GM23338 (cell line): Measurements from ENCODE around the gene DTNB. TPM values are rescaled to one million over a fixed set of nuclear protein-coding genes. Genes with fewer than 3 reads are reported as not detected.

ENCODE experiments used
- ATAC-seq: fragments of 200-7000 bp; cut with Tn5 transposase; 3 replicates; pipeline ENCODE4 v1.9.1; 2020
- DNase-seq: peaks from one replicate; pipeline ENCODE4 v3.0.0-alpha.2; 2015; ENCODE audit warnings: low spot score
- H2AFZ ChIP-seq: fragments of 200-600 bp; sonication (generic); 2 replicates; pipeline ENCODE4 v1.8.0; 2016; ENCODE audit warnings: antibody characterized with exemption, mild to moderate bottlenecking, moderate library complexity
- H3F3A ChIP-seq: fragments of 200-600 bp; sonication (generic); replicated peaks from 2 replicates; pipeline ENCODE4 v1.8.0; 2017; ENCODE audit warnings: antibody characterized with exemption, mixed run types, low read depth
- H3K27ac ChIP-seq: fragments of 200-600 bp; sonication (generic); 2 replicates; pipeline ENCODE4 v1.6.1; 2016; ENCODE audit warnings: low read depth
- H3K27me3 ChIP-seq: fragments of 200-600 bp; sonication (generic); 2 replicates; pipeline ENCODE4 v1.8.0; 2016; ENCODE audit warnings: mild to moderate bottlenecking, mixed run types, moderate library complexity; ENCODE audit not compliant: insufficient read depth
- H3K36me3 ChIP-seq: fragments of 200-600 bp; sonication (generic); 2 replicates; pipeline ENCODE4 v1.8.0; 2016; ENCODE audit warnings: mild to moderate bottlenecking; ENCODE audit not compliant: insufficient read depth
- H3K4me1 ChIP-seq: fragments of 200-600 bp; sonication (generic); 2 replicates; pipeline ENCODE4 v1.8.0; 2016; ENCODE audit warnings: mild to moderate bottlenecking, moderate library complexity; ENCODE audit not compliant: insufficient read depth
- H3K4me2 ChIP-seq: fragments of 200-600 bp; sonication (generic); 2 replicates; pipeline ENCODE4 v1.7.1; 2017; ENCODE audit warnings: mixed run types
- H3K4me3 ChIP-seq: fragments of 200-600 bp; sonication (generic); 2 replicates; pipeline ENCODE4 v1.6.1; 2016; ENCODE audit warnings: mixed run types
- H3K79me2 ChIP-seq: fragments of 200-600 bp; sonication (generic); replicated peaks from 2 replicates; pipeline ENCODE4 v1.8.0; 2017; ENCODE audit warnings: mild to moderate bottlenecking; ENCODE audit not compliant: insufficient read depth
- H3K9me2 ChIP-seq: fragments of 200-600 bp; sonication (generic); 2 replicates; pipeline ENCODE4 v1.8.0; 2017; ENCODE audit not compliant: insufficient read depth
- H4K20me1 ChIP-seq: fragments of 200-600 bp; sonication (generic); replicated peaks from 2 replicates; pipeline ENCODE4 v1.8.0; 2017; ENCODE audit warnings: mild to moderate bottlenecking; ENCODE audit not compliant: insufficient read depth
- H3K27ac Mint-ChIP-seq: 2 replicates; pipeline ENCODE4 v1.8.0; 2020; ENCODE audit warnings: inconsistent platforms, mild to moderate bottlenecking, moderate library complexity, mixed read lengths
- H3K27me3 Mint-ChIP-seq: 3 replicates; pipeline ENCODE4 v1.8.0; 2022; ENCODE audit warnings: low read depth, mild to moderate bottlenecking, moderate library complexity, mixed read lengths, inconsistent platforms; ENCODE audit not compliant: insufficient read depth, poor library complexity
- H3K36me3 Mint-ChIP-seq: 3 replicates; pipeline ENCODE4 v1.8.0; 2021; ENCODE audit warnings: low read depth, mild to moderate bottlenecking, inconsistent platforms, moderate library complexity, mixed read lengths
- H3K4me1 Mint-ChIP-seq: 3 replicates; pipeline ENCODE4 v1.8.0; 2020; ENCODE audit warnings: mild to moderate bottlenecking, inconsistent platforms, mixed read lengths
- H3K4me3 Mint-ChIP-seq: 3 replicates; pipeline ENCODE4 v1.8.0; 2021; ENCODE audit warnings: moderate library complexity, mild to moderate bottlenecking, inconsistent platforms, mixed read lengths
- H3K9me3 Mint-ChIP-seq: 3 replicates; pipeline ENCODE4 v1.8.0; 2020; ENCODE audit warnings: moderate library complexity, mild to moderate bottlenecking, inconsistent platforms, mixed read lengths
- CREB1 ChIP-seq: fragments of 250-450 bp; sonication (Bioruptor Pico); IDR thresholded peaks from 2 replicates; pipeline ENCODE4 v1.5.0; 2020; ENCODE audit warnings: low read depth, mild to moderate bottlenecking, moderate library complexity
- STAT1 ChIP-seq: IDR thresholded peaks from one replicate; pipeline ENCODE4 v1.6.1; 2016; ENCODE audit warnings: antibody characterized with exemption; ENCODE audit not compliant: unreplicated experiment
- ZNF331 ChIP-seq: fragments of 250-450 bp; sonication (Bioruptor Pico); IDR thresholded peaks from 2 replicates; pipeline ENCODE4 v1.5.0; 2020; ENCODE audit warnings: low read depth, mild to moderate bottlenecking, moderate library complexity
- polyA plus RNA-seq: library from polyadenylated mRNA; unstranded; fragments of >200 nt; fragmentation: Nextera tagmentation; extraction: Ambion mirVana; gene quantifications from 2 replicates; pipeline ENCODE4 v1.2.1, GENCODE V29; 2016
- total RNA-seq: library from RNA; depleted of rRNA; stranded (reverse); fragments of >200 nt; shearing (Covaris generic); gene quantifications from 2 replicates; pipeline ENCODE4 v1.2.3, GENCODE V29; 2014
- TF ChIP-seq, protein P1 (sequence below): IDR thresholded peaks from one replicate; pipeline ENCODE4 v1.6.1; 2018; ENCODE audit warnings: antibody characterized with exemption; ENCODE audit not compliant: unreplicated experiment
- TF ChIP-seq, protein P2 (sequence below): fragments of 250-450 bp; sonication (Bioruptor Pico); IDR thresholded peaks from 2 replicates; pipeline ENCODE4 v1.5.0; 2020; ENCODE audit warnings: mild to moderate bottlenecking, moderate library complexity
- TF ChIP-seq, protein P3 (sequence below): IDR thresholded peaks from 2 replicates; pipeline ENCODE4 v1.6.1; 2016; ENCODE audit warnings: antibody characterized with exemption

The DTNB gene
- total and polyA plus RNA-seq, 2 experiments from 2014 or later = 22.1 to 29.4 TPM

DNA sequence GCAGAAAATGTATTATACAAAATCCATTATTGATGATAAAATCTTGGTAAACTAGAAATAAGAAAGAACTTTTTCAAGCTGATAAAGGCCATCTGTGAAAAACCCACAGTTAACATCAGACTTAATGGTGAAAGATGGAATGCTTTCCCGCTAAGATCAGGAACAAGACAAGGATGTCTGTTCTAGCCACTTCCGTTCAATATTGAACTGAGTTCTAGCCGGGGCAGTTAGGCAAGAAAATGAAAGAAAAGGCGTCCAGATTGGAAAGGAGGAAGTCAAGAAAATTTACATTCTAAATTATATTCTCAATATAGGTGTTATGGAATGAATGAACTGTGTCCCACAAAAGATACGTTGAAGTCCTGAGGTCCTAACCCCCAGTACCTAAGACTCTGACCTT is 39.1 kb upstream of the DTNB start (continued):
- TF ChIP-seq, protein P1, sequence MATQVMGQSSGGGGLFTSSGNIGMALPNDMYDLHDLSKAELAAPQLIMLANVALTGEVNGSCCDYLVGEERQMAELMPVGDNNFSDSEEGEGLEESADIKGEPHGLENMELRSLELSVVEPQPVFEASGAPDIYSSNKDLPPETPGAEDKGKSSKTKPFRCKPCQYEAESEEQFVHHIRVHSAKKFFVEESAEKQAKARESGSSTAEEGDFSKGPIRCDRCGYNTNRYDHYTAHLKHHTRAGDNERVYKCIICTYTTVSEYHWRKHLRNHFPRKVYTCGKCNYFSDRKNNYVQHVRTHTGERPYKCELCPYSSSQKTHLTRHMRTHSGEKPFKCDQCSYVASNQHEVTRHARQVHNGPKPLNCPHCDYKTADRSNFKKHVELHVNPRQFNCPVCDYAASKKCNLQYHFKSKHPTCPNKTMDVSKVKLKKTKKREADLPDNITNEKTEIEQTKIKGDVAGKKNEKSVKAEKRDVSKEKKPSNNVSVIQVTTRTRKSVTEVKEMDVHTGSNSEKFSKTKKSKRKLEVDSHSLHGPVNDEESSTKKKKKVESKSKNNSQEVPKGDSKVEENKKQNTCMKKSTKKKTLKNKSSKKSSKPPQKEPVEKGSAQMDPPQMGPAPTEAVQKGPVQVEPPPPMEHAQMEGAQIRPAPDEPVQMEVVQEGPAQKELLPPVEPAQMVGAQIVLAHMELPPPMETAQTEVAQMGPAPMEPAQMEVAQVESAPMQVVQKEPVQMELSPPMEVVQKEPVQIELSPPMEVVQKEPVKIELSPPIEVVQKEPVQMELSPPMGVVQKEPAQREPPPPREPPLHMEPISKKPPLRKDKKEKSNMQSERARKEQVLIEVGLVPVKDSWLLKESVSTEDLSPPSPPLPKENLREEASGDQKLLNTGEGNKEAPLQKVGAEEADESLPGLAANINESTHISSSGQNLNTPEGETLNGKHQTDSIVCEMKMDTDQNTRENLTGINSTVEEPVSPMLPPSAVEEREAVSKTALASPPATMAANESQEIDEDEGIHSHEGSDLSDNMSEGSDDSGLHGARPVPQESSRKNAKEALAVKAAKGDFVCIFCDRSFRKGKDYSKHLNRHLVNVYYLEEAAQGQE = no peak
- TF ChIP-seq ZNF331 (no peak), CREB1 (CRISPR knock-in tag) (no peak)

- Histone ChIP-seq H3K79me2 (no peaks in the 10 kb centered on the region), H3K4me3 (no peak overlapping the region), H3K27ac (no peak overlapping the region), H3K4me2 (no peak overlapping the region), H3K9me2 (no peaks in the 10 kb centered on the region), H3K27me3 (no peaks in the 10 kb centered on the region), H3K4me1 (no peaks in the 10 kb centered on the region), H2AFZ (peak overlapping the region; percentile 29; the same call in 1 of the 2 replicates), H3F3A (no peaks in the 10 kb centered on the region), H3K36me3 (no peaks in the 10 kb centered on the region), H4K20me1 (no peaks in the 10 kb centered on the region)
- peaks cover 5% of the 10 kb centered on the region for H3K27me3 Mint-ChIP-seq
- H3K4me1 Mint-ChIP-seq = no peaks in the 10 kb centered on the region; the same call in 2 of the 3 replicates
- H3K36me3 Mint-ChIP-seq = no peaks in the 10 kb centered on the region
- H3K27ac Mint-ChIP-seq = no peak overlapping the region
- ATAC-seq = no peak
- no peak overlapping the region for H3K4me3 Mint-ChIP-seq
- DNase-seq = no peak
- H3K9me3 Mint-ChIP-seq = no peaks in the 10 kb centered on the region; the same call in 2 of the 3 replicates
- TF ChIP-seq, protein P1 = no peak
- TF ChIP-seq ZNF331 = no peak
- no peak for TF ChIP-seq CREB1 (CRISPR knock-in tag)
- TF ChIP-seq, protein P2, sequence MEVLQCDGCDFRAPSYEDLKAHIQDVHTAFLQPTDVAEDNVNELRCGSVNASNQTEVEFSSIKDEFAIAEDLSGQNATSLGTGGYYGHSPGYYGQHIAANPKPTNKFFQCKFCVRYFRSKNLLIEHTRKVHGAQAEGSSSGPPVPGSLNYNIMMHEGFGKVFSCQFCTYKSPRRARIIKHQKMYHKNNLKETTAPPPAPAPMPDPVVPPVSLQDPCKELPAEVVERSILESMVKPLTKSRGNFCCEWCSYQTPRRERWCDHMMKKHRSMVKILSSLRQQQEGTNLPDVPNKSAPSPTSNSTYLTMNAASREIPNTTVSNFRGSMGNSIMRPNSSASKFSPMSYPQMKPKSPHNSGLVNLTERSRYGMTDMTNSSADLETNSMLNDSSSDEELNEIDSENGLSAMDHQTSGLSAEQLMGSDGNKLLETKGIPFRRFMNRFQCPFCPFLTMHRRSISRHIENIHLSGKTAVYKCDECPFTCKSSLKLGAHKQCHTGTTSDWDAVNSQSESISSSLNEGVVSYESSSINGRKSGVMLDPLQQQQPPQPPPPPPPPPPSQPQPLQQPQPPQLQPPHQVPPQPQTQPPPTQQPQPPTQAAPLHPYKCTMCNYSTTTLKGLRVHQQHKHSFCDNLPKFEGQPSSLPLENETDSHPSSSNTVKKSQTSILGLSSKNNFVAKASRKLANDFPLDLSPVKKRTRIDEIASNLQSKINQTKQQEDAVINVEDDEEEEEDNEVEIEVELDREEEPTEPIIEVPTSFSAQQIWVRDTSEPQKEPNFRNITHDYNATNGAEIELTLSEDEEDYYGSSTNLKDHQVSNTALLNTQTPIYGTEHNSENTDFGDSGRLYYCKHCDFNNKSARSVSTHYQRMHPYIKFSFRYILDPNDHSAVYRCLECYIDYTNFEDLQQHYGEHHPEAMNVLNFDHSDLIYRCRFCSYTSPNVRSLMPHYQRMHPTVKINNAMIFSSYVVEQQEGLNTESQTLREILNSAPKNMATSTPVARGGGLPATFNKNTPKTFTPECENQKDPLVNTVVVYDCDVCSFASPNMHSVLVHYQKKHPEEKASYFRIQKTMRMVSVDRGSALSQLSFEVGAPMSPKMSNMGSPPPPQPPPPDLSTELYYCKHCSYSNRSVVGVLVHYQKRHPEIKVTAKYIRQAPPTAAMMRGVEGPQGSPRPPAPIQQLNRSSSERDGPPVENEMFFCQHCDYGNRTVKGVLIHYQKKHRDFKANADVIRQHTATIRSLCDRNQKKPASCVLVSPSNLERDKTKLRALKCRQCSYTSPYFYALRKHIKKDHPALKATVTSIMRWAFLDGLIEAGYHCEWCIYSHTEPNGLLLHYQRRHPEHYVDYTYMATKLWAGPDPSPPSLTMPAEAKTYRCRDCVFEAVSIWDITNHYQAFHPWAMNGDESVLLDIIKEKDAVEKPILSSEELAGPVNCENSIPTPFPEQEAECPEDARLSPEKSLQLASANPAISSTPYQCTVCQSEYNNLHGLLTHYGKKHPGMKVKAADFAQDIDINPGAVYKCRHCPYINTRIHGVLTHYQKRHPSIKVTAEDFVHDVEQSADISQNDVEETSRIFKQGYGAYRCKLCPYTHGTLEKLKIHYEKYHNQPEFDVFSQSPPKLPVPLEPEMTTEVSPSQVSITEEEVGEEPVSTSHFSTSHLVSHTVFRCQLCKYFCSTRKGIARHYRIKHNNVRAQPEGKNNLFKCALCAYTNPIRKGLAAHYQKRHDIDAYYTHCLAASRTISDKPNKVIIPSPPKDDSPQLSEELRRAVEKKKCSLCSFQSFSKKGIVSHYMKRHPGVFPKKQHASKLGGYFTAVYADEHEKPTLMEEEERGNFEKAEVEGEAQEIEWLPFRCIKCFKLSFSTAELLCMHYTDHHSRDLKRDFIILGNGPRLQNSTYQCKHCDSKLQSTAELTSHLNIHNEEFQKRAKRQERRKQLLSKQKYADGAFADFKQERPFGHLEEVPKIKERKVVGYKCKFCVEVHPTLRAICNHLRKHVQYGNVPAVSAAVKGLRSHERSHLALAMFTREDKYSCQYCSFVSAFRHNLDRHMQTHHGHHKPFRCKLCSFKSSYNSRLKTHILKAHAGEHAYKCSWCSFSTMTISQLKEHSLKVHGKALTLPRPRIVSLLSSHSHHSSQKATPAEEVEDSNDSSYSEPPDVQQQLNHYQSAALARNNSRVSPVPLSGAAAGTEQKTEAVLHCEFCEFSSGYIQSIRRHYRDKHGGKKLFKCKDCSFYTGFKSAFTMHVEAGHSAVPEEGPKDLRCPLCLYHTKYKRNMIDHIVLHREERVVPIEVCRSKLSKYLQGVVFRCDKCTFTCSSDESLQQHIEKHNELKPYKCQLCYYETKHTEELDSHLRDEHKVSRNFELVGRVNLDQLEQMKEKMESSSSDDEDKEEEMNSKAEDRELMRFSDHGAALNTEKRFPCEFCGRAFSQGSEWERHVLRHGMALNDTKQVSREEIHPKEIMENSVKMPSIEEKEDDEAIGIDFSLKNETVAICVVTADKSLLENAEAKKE (CRISPR knock-in tag) = no peak
- TF ChIP-seq STAT1 = no peak
- TF ChIP-seq, protein P3, sequence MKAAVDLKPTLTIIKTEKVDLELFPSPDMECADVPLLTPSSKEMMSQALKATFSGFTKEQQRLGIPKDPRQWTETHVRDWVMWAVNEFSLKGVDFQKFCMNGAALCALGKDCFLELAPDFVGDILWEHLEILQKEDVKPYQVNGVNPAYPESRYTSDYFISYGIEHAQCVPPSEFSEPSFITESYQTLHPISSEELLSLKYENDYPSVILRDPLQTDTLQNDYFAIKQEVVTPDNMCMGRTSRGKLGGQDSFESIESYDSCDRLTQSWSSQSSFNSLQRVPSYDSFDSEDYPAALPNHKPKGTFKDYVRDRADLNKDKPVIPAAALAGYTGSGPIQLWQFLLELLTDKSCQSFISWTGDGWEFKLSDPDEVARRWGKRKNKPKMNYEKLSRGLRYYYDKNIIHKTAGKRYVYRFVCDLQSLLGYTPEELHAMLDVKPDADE = no peak
Observed at GRCh38 chr2:25711675-25712354, 38.4 kb upstream of the DTNB start.
